Measurements from ENCODE around the gene NUP98.

The NUP98 gene

GRCh38 chr11:3833449-3833848, 36.1 kb upstream of the NUP98 start:
- Histone ChIP-seq H3K9ac (ENCODE audit: insufficient read length, low read depth) (no peak overlapping the region), H3K27me3 (ENCODE audit: insufficient read depth, insufficient read length) (no peaks in the 10 kb centered on the region), H3K4me1 (ENCODE audit: insufficient read depth, insufficient read length) (peaks cover 5% of the 10 kb centered on the region), H3K4me3 (ENCODE audit: insufficient read length, low read depth) (no peak overlapping the region), H3K9me3 (ENCODE audit: insufficient read depth, low read length) (no peaks in the 10 kb centered on the region), H3K36me3 (ENCODE audit: insufficient read depth, insufficient read length, low read length) (peaks cover 84% of the 10 kb centered on the region)
- DNase-seq (ENCODE audit: low read depth, low spot score), result no peak
- TF ChIP-seq ZNF274 (IDR thresholded peaks at IDR 0.05; ENCODE audit: low read depth, low read length) (no peak), SUZ12 (IDR thresholded peaks at IDR 0.05; ENCODE audit: extremely low read depth, insufficient read depth, insufficient read length) (no peak), YY1 (IDR thresholded peaks at IDR 0.05; ENCODE audit: insufficient read depth, insufficient read length) (no peak)

DNA sequence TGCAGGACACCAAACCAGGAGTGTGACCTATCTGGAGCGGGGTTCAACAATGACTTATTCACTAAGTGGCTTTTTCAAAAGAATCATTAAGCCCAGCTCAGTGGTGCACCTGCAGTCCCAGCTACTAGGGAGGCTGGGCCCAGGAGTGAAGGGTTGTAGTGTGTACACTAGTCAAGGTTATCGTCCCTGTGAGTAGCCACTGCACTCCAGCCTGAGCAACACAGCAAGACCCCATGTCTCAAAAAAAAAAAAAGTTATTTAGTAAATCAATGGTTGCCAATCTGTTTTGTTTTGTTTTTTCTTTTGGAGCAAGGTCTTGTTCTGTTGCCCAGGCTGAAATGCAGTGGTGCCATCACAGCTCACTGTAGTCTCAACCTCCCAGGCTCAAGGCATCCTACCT, 35.5 kb upstream of the NUP98 start:
- no peak overlapping the region for H3K9ac ChIP-seq (ENCODE audit: insufficient read length, low read depth)
- peaks cover 8% of the 10 kb centered on the region for H3K4me1 ChIP-seq (ENCODE audit: insufficient read depth, insufficient read length)
- no peak for DNase-seq (ENCODE audit: low read depth, low spot score)
- no peak for TF ChIP-seq SUZ12 (IDR thresholded peaks at IDR 0.05; ENCODE audit: extremely low read depth, insufficient read depth, insufficient read length)
- no peak for TF ChIP-seq YY1 (IDR thresholded peaks at IDR 0.05; ENCODE audit: insufficient read depth, insufficient read length)
- no peak for TF ChIP-seq ZNF274 (IDR thresholded peaks at IDR 0.05; ENCODE audit: low read depth, low read length)
- no peak overlapping the region for H3K4me3 ChIP-seq (ENCODE audit: insufficient read length, low read depth)
- no peaks in the 10 kb centered on the region for H3K27me3 ChIP-seq (ENCODE audit: insufficient read depth, insufficient read length)
- H3K36me3 ChIP-seq (ENCODE audit: insufficient read depth, insufficient read length, low read length), result peaks cover 84% of the 10 kb centered on the region
- H3K9me3 ChIP-seq (ENCODE audit: insufficient read depth, low read length), result no peaks in the 10 kb centered on the region

DNA sequence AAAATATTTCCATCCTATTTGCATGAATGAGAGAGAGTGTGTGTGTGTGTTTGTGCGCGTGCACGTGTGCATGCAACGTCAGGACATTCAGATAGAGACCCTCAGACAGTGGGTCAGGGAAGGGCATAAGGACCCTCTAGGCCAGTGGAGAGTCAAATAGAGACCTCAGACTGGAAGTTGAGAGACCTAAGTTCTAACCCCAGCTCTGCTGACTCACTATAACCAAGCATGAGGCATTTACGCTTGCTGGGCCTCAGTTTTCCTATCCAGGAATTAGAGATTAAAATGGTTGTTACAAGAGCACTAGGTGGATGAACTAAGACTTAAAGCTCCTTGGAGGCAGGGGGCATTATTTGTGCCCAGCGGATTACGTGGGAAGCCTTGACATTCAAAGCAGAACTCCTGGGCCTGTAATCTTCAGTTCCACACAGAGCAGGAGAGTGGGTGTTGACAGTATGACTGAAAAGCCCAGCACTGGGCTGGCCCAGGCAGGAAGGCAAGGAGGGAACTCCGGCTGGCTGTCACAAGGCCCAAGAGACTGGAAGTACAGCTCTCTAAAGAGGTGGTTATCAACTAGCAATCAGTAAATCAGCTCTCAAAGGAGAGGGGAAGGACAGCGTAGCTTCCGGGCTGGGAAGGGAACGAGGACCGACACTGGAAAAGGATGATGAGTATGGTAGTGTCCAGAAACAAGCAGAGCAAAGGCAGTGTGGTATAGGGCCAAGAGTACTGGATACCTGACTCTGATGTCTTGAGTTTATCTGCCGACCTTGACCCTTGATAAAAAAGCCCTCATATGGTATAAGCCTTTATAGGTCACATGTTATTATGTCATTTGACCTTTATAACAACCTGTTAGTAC, 34.3 kb upstream of the NUP98 start:
- peak overlapping the region; percentile 0 for H3K9ac ChIP-seq (ENCODE audit: insufficient read length, low read depth)

GRCh38 chr11:3830730-3831129, 33.4 kb upstream of the NUP98 start:
- H3K9ac ChIP-seq (ENCODE audit: insufficient read length, low read depth), result no peak overlapping the region
- no peak for DNase-seq (ENCODE audit: low read depth, low spot score)
- no peaks in the 10 kb centered on the region for H3K9me3 ChIP-seq (ENCODE audit: insufficient read depth, low read length)
- H3K27me3 ChIP-seq (ENCODE audit: insufficient read depth, insufficient read length), result no peaks in the 10 kb centered on the region
- peaks cover 19% of the 10 kb centered on the region for H3K4me1 ChIP-seq (ENCODE audit: insufficient read depth, insufficient read length)
- TF ChIP-seq YY1 (IDR thresholded peaks at IDR 0.05; ENCODE audit: insufficient read depth, insufficient read length), result no peak
- TF ChIP-seq ZNF274 (IDR thresholded peaks at IDR 0.05; ENCODE audit: low read depth, low read length), result no peak
- TF ChIP-seq SUZ12 (IDR thresholded peaks at IDR 0.05; ENCODE audit: extremely low read depth, insufficient read depth, insufficient read length), result no peak
- H3K36me3 ChIP-seq (ENCODE audit: insufficient read depth, insufficient read length, low read length), result peaks cover 91% of the 10 kb centered on the region
- no peak overlapping the region for H3K4me3 ChIP-seq (ENCODE audit: insufficient read length, low read depth)

More for the DNA sequence above, 34.3 kb upstream of the NUP98 start:
- Histone ChIP-seq H3K27me3 (ENCODE audit: insufficient read depth, insufficient read length) (no peaks in the 10 kb centered on the region), H3K4me3 (ENCODE audit: insufficient read length, low read depth) (no peak overlapping the region), H3K9me3 (ENCODE audit: insufficient read depth, low read length) (no peaks in the 10 kb centered on the region), H3K4me1 (ENCODE audit: insufficient read depth, insufficient read length) (peaks cover 15% of the 10 kb centered on the region), H3K36me3 (ENCODE audit: insufficient read depth, insufficient read length, low read length) (peaks cover 86% of the 10 kb centered on the region)
- DNase-seq (ENCODE audit: low read depth, low spot score), result no peak
- TF ChIP-seq SUZ12 (IDR thresholded peaks at IDR 0.05; ENCODE audit: extremely low read depth, insufficient read depth, insufficient read length) (no peak), YY1 (IDR thresholded peaks at IDR 0.05; ENCODE audit: insufficient read depth, insufficient read length) (no peak), ZNF274 (IDR thresholded peaks at IDR 0.05; ENCODE audit: low read depth, low read length) (no peak)

GRCh38 chr11:3830088-3830487, 32.7 kb upstream of the NUP98 start:
- H3K9ac ChIP-seq (ENCODE audit: insufficient read length, low read depth), result no peak overlapping the region
- H3K27me3 ChIP-seq (ENCODE audit: insufficient read depth, insufficient read length), result no peaks in the 10 kb centered on the region
- no peak for TF ChIP-seq YY1 (IDR thresholded peaks at IDR 0.05; ENCODE audit: insufficient read depth, insufficient read length)
- TF ChIP-seq ZNF274 (IDR thresholded peaks at IDR 0.05; ENCODE audit: low read depth, low read length), result no peak
- TF ChIP-seq SUZ12 (IDR thresholded peaks at IDR 0.05; ENCODE audit: extremely low read depth, insufficient read depth, insufficient read length), result no peak
- peaks cover 24% of the 10 kb centered on the region for H3K4me1 ChIP-seq (ENCODE audit: insufficient read depth, insufficient read length)
- no peaks in the 10 kb centered on the region for H3K9me3 ChIP-seq (ENCODE audit: insufficient read depth, low read length)
- no peak for DNase-seq (ENCODE audit: low read depth, low spot score)
- no peak overlapping the region for H3K4me3 ChIP-seq (ENCODE audit: insufficient read length, low read depth)
- H3K36me3 ChIP-seq (ENCODE audit: insufficient read depth, insufficient read length, low read length), result peaks cover 91% of the 10 kb centered on the region

GRCh38 chr11:3827434-3828186, 30.3 kb upstream of the NUP98 start:
- H3K27me3 ChIP-seq (ENCODE audit: insufficient read depth, insufficient read length), result no peaks in the 10 kb centered on the region
- peaks cover 27% of the 10 kb centered on the region for H3K4me1 ChIP-seq (ENCODE audit: insufficient read depth, insufficient read length)
- H3K9me3 ChIP-seq (ENCODE audit: insufficient read depth, low read length), result no peaks in the 10 kb centered on the region
- DNase-seq (ENCODE audit: low read depth, low spot score), result no peak
- peaks cover 87% of the 10 kb centered on the region for H3K36me3 ChIP-seq (ENCODE audit: insufficient read depth, insufficient read length, low read length)
- TF ChIP-seq SUZ12 (IDR thresholded peaks at IDR 0.05; ENCODE audit: extremely low read depth, insufficient read depth, insufficient read length) (no peak), YY1 (IDR thresholded peaks at IDR 0.05; ENCODE audit: insufficient read depth, insufficient read length) (no peak), ZNF274 (IDR thresholded peaks at IDR 0.05; ENCODE audit: low read depth, low read length) (no peak)
- H3K4me3 ChIP-seq (ENCODE audit: insufficient read length, low read depth), result no peak overlapping the region
- H3K9ac ChIP-seq (ENCODE audit: insufficient read length, low read depth), result peak overlapping the region; percentile 53

DNA sequence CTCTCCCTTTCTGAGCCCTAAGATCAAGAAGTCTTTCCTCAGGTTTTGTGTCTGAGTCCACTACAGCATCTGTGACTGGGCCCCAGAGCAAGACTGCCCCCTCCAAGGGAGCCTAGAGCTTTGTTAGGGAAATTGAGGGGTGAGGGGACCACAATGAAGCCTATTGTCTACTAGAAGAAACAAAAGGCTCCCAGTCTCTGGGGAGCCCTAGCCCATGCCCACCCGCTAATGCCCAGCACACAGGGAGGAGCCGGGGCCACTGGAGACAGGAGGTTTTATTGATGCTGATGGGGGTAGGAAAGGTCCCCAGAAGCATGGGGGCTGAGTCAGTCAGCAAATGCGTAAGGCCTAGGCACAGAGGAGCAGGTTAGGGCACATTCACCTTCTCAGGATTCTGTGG, 29.4 kb upstream of the NUP98 start:
- DNase-seq (ENCODE audit: low read depth, low spot score), result no peak
- Histone ChIP-seq H3K36me3 (ENCODE audit: insufficient read depth, insufficient read length, low read length) (peaks cover 79% of the 10 kb centered on the region), H3K4me3 (ENCODE audit: insufficient read length, low read depth) (no peak overlapping the region)

More for the DNA sequence above, 29.4 kb upstream of the NUP98 start:
- Histone ChIP-seq H3K27me3 (ENCODE audit: insufficient read depth, insufficient read length) (no peaks in the 10 kb centered on the region), H3K9ac (ENCODE audit: insufficient read length, low read depth) (no peak overlapping the region), H3K4me1 (ENCODE audit: insufficient read depth, insufficient read length) (peaks cover 27% of the 10 kb centered on the region), H3K9me3 (ENCODE audit: insufficient read depth, low read length) (no peaks in the 10 kb centered on the region)
- no peak for TF ChIP-seq ZNF274 (IDR thresholded peaks at IDR 0.05; ENCODE audit: low read depth, low read length)
- no peak for TF ChIP-seq SUZ12 (IDR thresholded peaks at IDR 0.05; ENCODE audit: extremely low read depth, insufficient read depth, insufficient read length)
- no peak for TF ChIP-seq YY1 (IDR thresholded peaks at IDR 0.05; ENCODE audit: insufficient read depth, insufficient read length)
